Esophagus muscularis mucosa (tissue), 4 donors: ENCODE measurements around the gene IFT52. TPM values are rescaled to one million over a fixed set of nuclear protein-coding genes. Genes with fewer than 3 reads are reported as not detected.

Experiments used
- DNase-seq: peaks from one replicate; pipeline ENCODE4 v3.0.0-alpha.2; 2017; ENCODE audit errors: extremely low spot score
- H3K27ac ChIP-seq, 4 donors: fragments of 200-600 bp; sonication (generic); replicated peaks in 1 of 4; 1 replicate in 3 of 4; 2 replicates in 1 of 4; pipeline ENCODE4 v1.5.1; 2016 to 2019; ENCODE audit warnings: mild to moderate bottlenecking in 1 of 4
- H3K27me3 ChIP-seq, 4 donors: fragments of 200-600 bp; sonication (generic); one replicate each; pipeline versions ENCODE4 v1.5.1 to v1.6.0; 2016 to 2019
- H3K36me3 ChIP-seq, 4 donors: fragments of 200-600 bp; sonication (generic); one replicate each; pipeline ENCODE4 v1.5.1; 2016 to 2019
- H3K4me1 ChIP-seq, 4 donors: fragments of 200-600 bp; sonication (generic); one replicate each; pipeline ENCODE4 v1.5.1; 2016 to 2019
- H3K4me3 ChIP-seq, 4 donors: fragments of 200-600 bp; sonication (generic); 1 replicate in 2 of 4; 2 replicates in 2 of 4; pipeline ENCODE4 v1.5.1; 2016 to 2019; ENCODE audit warnings: mild to moderate bottlenecking in 4 of 4, moderate library complexity in 1 of 4
- H3K9me3 ChIP-seq, 4 donors: fragments of 200-600 bp; sonication (generic); 1 replicate in 3 of 4; 2 replicates in 1 of 4; pipeline ENCODE4 v1.5.1; 2016 to 2019
- EP300 ChIP-seq: sonication (generic); formaldehyde crosslinking; IDR thresholded peaks from one replicate; pipeline ENCODE4 v1.6.1; 2017; ENCODE audit warnings: antibody characterized with exemption
- POLR2A ChIP-seq: fragments of 450-650 bp; IDR thresholded peaks from one replicate; pipeline ENCODE4 v1.6.1; 2017; ENCODE audit warnings: antibody characterized with exemption, moderate library complexity, mild to moderate bottlenecking, low read depth
- POLR2AphosphoS5 ChIP-seq, 2 donors: sonication (generic); formaldehyde crosslinking; IDR thresholded peaks; one replicate each; pipeline ENCODE4 v1.6.1; 2017; ENCODE audit warnings: antibody characterized with exemption in 2 of 2
- WGBS: methylation state at CpG from one replicate; pipeline ENCODE4 v1.1.5; 2018; 5-methylcytosine and 5-hydroxymethylcytosine counted together
- intact Hi-C: fragments of 100-400 bp; cut with DNase I; formaldehyde crosslinking; loops from one replicate; pipeline ENCODE4 v1.15.1; 2023
- total RNA-seq, 4 donors: library from RNA; depleted of rRNA; stranded (reverse); fragments of >200 nt; gene quantifications; one replicate each; pipeline versions ENCODE4 v1.1.0 to v1.2.1, GENCODE V29; 2016
- TF ChIP-seq, protein P1 (sequence below), 3 experiments: fragments of 200-600 bp in 2 of 3; fragments of 450-650 bp in 1 of 3; sonication (generic) in 2 of 3; IDR thresholded peaks; one replicate each; pipeline ENCODE4 v1.5.1; 2017 to 2019; ENCODE audit warnings: antibody characterized with exemption in 3 of 3, mild to moderate bottlenecking in 2 of 3, moderate library complexity in 1 of 3

Gene IFT52
- total RNA-seq, 4 donors from 2014 or later: 17.4 to 20.9 (median 18.9) TPM

DNA sequence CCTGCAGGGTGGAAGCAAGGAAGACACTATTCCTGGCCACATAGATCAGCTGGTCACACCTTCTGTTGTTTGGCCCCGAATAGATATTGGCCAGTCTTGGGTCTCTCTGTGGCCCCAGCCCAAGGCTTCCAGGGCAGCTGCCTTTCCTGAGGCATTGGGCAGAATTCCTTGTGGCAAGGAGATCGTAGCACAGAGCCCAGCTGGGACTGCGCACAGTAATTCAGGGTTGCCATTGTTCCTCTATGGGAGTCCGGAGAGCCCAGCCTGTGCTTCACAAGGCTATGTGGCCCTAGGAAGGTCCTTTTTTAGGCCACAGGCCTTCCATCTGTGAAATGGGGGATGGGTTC lies 25.0 kb upstream of the IFT52 start:
- TF ChIP-seq POLR2A (no peak), POLR2AphosphoS5 (IDR thresholded peaks at IDR 0.05) (no peak)
- Histone ChIP-seq H3K36me3 (no peaks in the 10 kb centered on the region), H3K9me3 (no peaks in the 10 kb centered on the region), H3K4me3 (no peak overlapping the region), H3K27ac (no peak overlapping the region), H3K27me3 (no peaks in the 10 kb centered on the region), H3K4me1 (no peaks in the 10 kb centered on the region)
- no peak for DNase-seq
- intact Hi-C loops: no loop called here
- WGBS: 90% methylated on average over 3 of the region's 4 CpGs

DNA sequence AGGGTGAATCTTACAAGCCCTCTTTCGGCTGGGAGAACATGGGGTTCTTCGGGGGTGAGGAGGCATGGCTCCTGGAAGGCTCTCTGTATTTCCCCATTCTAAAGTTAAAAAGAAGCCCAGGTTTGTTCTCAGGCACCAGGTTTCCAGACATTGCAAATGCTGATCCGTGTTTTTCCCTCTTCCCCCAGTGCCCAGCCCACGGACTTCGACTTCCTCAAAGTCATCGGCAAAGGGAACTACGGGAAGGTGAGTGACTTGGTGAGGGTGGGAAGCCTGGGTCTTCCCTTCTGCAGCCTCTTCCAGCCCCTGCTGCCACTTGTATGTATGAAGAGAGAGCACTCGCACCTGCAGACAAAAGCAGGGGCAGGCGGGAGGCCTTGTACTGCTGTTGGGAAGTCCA lies 23.3 kb upstream of the IFT52 start:
- WGBS: 94% methylated on average over 9 of the region's 9 CpGs
- intact Hi-C loops: no loop called here
- H3K4me1 ChIP-seq: no peaks in the 10 kb centered on the region
- no peak overlapping the region for H3K27ac ChIP-seq
- H3K9me3 ChIP-seq: no peaks in the 10 kb centered on the region
- H3K4me3 ChIP-seq: no peak overlapping the region
- no peaks in the 10 kb centered on the region for H3K36me3 ChIP-seq
- no peaks in the 10 kb centered on the region for H3K27me3 ChIP-seq
- DNase-seq: no peak
- TF ChIP-seq EP300 (no peak), POLR2AphosphoS5 (IDR thresholded peaks at IDR 0.05) (no peak), POLR2A (no peak)
- TF ChIP-seq, protein P1, sequence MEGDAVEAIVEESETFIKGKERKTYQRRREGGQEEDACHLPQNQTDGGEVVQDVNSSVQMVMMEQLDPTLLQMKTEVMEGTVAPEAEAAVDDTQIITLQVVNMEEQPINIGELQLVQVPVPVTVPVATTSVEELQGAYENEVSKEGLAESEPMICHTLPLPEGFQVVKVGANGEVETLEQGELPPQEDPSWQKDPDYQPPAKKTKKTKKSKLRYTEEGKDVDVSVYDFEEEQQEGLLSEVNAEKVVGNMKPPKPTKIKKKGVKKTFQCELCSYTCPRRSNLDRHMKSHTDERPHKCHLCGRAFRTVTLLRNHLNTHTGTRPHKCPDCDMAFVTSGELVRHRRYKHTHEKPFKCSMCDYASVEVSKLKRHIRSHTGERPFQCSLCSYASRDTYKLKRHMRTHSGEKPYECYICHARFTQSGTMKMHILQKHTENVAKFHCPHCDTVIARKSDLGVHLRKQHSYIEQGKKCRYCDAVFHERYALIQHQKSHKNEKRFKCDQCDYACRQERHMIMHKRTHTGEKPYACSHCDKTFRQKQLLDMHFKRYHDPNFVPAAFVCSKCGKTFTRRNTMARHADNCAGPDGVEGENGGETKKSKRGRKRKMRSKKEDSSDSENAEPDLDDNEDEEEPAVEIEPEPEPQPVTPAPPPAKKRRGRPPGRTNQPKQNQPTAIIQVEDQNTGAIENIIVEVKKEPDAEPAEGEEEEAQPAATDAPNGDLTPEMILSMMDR (IDR thresholded peaks at IDR 0.05): no peak

DNA sequence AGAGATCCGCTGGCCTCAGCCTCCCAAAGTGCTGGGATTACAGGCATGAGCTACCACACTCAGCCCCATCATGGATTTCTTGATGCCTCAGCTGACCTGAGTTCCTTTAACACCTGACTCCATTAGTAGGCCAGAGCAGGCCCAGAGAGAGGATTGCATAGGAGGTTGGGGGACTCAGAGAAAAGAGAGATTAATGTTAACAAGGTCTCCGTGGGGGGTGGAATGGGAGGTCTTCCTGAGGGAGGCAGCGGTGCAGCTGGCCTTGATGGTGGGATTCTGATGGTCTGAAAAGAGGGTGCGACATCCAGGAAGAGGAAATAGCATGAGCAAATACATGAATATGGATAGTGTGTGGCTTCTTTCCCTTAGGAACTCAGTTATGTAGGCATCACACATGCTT lies 22.0 kb upstream of the IFT52 start:
- Histone ChIP-seq H3K36me3 (no peaks in the 10 kb centered on the region), H3K27ac (no peak overlapping the region), H3K4me3 (no peak overlapping the region), H3K9me3 (no peaks in the 10 kb centered on the region), H3K27me3 (no peaks in the 10 kb centered on the region), H3K4me1 (no peaks in the 10 kb centered on the region)
- 88% methylated on average over 4 of the region's 4 CpGs for WGBS
- intact Hi-C loops: no loop called here
- no peak for DNase-seq
- TF ChIP-seq, protein P1 (IDR thresholded peaks at IDR 0.05): no peak
- TF ChIP-seq POLR2A: no peak
- no peak for TF ChIP-seq EP300

- H3K36me3 ChIP-seq: no peaks in the 10 kb centered on the region
- no peaks in the 10 kb centered on the region for H3K4me1 ChIP-seq
- TF ChIP-seq POLR2A (no peak), POLR2AphosphoS5 (IDR thresholded peaks at IDR 0.05) (no peak), EP300 (no peak)
- TF ChIP-seq, protein P1 (IDR thresholded peaks at IDR 0.05): no peak
- WGBS: 92% methylated on average over 4 of the region's 10 CpGs
- intact Hi-C loops: no loop called here
- H3K9me3 ChIP-seq: no peaks in the 10 kb centered on the region
- DNase-seq: no peak
- no peaks in the 10 kb centered on the region for H3K27me3 ChIP-seq
- H3K27ac ChIP-seq: no peak overlapping the region
- H3K4me3 ChIP-seq: no peak overlapping the region
Observed at GRCh38 chr20:43569282-43569681, 21.5 kb upstream of the IFT52 start.

GRCh38 chr20:43570496-43570895 lies 20.2 kb upstream of the IFT52 start:
- H3K4me1 ChIP-seq: no peaks in the 10 kb centered on the region
- WGBS: 94% methylated on average over 10 of the region's 10 CpGs
- TF ChIP-seq EP300: no peak
- TF ChIP-seq, protein P1 (IDR thresholded peaks at IDR 0.05): no peak
- no peak for TF ChIP-seq POLR2A
- TF ChIP-seq POLR2AphosphoS5 (IDR thresholded peaks at IDR 0.05): no peak

More at GRCh38 chr20:43570496-43570895, 20.2 kb upstream of the IFT52 start:
- intact Hi-C loops: no loop called here
- Histone ChIP-seq H3K27ac (no peak overlapping the region), H3K9me3 (no peaks in the 10 kb centered on the region), H3K27me3 (no peaks in the 10 kb centered on the region), H3K36me3 (no peaks in the 10 kb centered on the region), H3K4me3 (no peak overlapping the region)
- DNase-seq: no peak
